ENCODE results near the gene CRYBB1.

DNA sequence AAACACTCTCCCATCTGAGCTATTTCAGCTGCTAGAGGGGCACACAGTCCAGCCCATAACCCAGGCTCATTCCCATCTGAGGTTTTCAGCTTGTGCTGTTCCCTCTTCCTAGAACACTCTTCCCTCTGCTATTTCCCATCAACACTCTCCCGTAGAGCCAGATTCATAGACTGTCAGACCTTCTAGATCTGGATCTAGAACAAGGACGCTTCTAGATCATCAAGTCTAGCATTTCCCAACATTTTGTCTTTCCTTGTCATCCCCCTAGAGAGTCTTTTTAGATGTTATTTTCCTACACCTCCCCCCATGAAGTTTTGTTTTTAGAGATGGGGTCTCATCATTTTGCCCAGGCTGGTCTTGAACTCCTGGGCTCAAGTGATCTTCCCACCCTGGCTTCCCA, 17.3 kb upstream of the CRYBB1 start:
- TF ChIP-seq, protein P1, sequence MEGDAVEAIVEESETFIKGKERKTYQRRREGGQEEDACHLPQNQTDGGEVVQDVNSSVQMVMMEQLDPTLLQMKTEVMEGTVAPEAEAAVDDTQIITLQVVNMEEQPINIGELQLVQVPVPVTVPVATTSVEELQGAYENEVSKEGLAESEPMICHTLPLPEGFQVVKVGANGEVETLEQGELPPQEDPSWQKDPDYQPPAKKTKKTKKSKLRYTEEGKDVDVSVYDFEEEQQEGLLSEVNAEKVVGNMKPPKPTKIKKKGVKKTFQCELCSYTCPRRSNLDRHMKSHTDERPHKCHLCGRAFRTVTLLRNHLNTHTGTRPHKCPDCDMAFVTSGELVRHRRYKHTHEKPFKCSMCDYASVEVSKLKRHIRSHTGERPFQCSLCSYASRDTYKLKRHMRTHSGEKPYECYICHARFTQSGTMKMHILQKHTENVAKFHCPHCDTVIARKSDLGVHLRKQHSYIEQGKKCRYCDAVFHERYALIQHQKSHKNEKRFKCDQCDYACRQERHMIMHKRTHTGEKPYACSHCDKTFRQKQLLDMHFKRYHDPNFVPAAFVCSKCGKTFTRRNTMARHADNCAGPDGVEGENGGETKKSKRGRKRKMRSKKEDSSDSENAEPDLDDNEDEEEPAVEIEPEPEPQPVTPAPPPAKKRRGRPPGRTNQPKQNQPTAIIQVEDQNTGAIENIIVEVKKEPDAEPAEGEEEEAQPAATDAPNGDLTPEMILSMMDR (IDR thresholded peaks at IDR 0.05): no peak
- TF ChIP-seq EP300 (IDR thresholded peaks at IDR 0.05) (no peak), POLR2A (IDR thresholded peaks at IDR 0.05) (no peak)
